ENCODE results near the gene PKDREJ.

- TF ChIP-seq EZH2 (IDR thresholded peaks at IDR 0.05; ENCODE audit: insufficient read depth, poor library complexity, severe bottlenecking) (no peak), EZH2phosphoT487 (IDR thresholded peaks at IDR 0.05; ENCODE audit: insufficient read depth, low read depth) (no peak)
Measured at GRCh38 chr22:46275455-46276122, 12.4 kb upstream of the PKDREJ start.
